ENCODE results near the gene MS4A5.

- TF ChIP-seq CTCF (IDR thresholded peaks at IDR 0.05): no peak
- TF ChIP-seq POLR2A (IDR thresholded peaks at IDR 0.05): no peak
Observed at GRCh38 chr11:60389279-60389910, 40.0 kb upstream of the MS4A5 start.
